Kidney epithelial cell (primary cell): ENCODE data around the gene ATXN2. TPM values are rescaled to one million over a fixed set of nuclear protein-coding genes. Genes with fewer than 3 reads are reported as not detected.

Experiments
- DNase-seq: peaks from one replicate; pipeline ENCODE4 v3.0.0-alpha.2; 2010; ENCODE audit warnings: low read depth
- H3K27me3 ChIP-seq: 2 replicates; pipeline ENCODE4 v1.6.0; 2011; ENCODE audit warnings: low read length; ENCODE audit not compliant: control insufficient read depth, insufficient read depth
- H3K36me3 ChIP-seq: 2 replicates; pipeline ENCODE4 v1.5.1; 2011; ENCODE audit warnings: low read length; ENCODE audit not compliant: control insufficient read depth, insufficient read depth
- H3K4me3 ChIP-seq: 2 replicates; pipeline ENCODE4 v1.5.1; 2011; ENCODE audit warnings: low read depth, mild to moderate bottlenecking, control low read depth, low read length
- CTCF ChIP-seq: IDR thresholded peaks from 2 replicates; pipeline ENCODE4 v1.5.1; 2011; ENCODE audit warnings: mild to moderate bottlenecking, moderate library complexity, low read length, control low read depth, inconsistent platforms; ENCODE audit not compliant: insufficient read depth, poor library complexity, severe bottlenecking
- total RNA-seq: library from RNA; depleted of rRNA; stranded (reverse); fragments of >200 nt; gene quantifications from 2 replicates; pipeline ENCODE4 v1.2.3, GENCODE V29; 2015

ATXN2 gene
- total RNA-seq, 1 donor from 2014 or later, result 26.3 TPM

GRCh38 chr12:111544032-111544431 lies 55.1 kb downstream of the ATXN2 start:
- no peaks in the 10 kb centered on the region for H3K36me3 ChIP-seq
- H3K4me3 ChIP-seq, result no peak overlapping the region
- no peaks in the 10 kb centered on the region for H3K27me3 ChIP-seq
- no peak for TF ChIP-seq CTCF
- DNase-seq, result no peak

DNA sequence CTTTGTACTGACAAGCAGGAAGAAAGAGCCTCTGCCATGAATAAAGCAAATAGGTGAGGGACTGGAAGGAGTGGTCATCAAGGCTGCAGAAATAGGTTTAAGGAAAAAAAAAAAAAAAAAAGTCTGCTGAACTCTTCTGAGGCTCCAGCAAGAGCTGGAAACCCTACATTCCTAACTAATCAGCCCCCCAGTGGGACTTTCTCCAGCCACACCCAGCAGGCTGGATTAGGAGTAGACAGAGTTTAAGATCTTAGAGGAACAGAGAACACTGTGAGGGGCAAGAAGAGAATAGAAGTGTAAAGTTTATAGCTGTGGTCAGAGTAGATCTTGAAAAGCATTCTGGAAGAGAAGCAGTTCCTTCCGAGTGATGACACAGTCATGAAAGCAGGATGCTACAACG lies 66.4 kb downstream of the ATXN2 start:
- TF ChIP-seq CTCF, result no peak
- no peaks in the 10 kb centered on the region for H3K27me3 ChIP-seq
- H3K4me3 ChIP-seq, result no peak overlapping the region
- no peak for DNase-seq
- H3K36me3 ChIP-seq, result no peaks in the 10 kb centered on the region

DNA sequence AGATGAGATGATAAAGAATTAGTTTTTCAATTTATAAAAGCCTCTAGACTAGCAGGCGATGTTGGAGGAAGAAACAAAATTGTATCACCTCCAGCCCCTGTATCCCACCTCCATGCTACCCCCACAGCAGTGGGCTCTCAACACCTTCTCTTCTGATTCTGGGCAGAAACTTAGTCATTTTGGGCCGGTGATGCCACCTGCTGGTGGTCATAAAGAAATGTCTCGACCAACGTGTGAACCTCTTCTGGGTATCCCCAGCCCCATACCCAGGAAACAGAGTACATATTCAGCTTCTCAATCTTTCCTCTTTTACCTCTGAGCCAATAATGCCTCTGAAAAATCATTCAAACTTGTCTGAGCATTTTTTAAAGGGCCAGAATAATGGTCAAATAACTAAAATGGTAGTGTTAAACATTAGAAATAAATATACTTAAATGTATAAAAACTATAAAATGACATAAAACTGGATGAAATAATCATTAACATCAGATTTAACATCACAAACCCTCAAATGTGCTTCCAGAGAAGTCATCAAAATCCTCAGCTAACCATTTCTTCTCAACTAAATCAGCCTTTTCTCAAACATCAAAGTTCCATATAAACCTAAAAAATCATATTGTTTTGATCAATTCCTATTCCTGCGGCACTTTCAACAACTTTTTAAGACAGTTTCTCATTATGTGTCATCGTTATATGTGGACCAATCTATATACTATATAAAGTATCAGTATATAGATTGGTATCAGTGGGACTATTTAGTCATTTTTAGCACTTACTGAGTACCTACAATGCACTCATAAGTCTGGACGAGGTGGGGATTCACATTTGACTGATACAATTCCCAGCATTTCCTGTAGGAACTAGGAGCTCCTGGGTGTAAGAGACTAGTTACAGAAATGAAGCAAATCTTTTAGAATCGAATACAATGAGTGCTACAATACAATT lies 69.4 kb downstream of the ATXN2 start:
- no peaks in the 10 kb centered on the region for H3K36me3 ChIP-seq
- peak; percentile 75 for TF ChIP-seq CTCF

DNA sequence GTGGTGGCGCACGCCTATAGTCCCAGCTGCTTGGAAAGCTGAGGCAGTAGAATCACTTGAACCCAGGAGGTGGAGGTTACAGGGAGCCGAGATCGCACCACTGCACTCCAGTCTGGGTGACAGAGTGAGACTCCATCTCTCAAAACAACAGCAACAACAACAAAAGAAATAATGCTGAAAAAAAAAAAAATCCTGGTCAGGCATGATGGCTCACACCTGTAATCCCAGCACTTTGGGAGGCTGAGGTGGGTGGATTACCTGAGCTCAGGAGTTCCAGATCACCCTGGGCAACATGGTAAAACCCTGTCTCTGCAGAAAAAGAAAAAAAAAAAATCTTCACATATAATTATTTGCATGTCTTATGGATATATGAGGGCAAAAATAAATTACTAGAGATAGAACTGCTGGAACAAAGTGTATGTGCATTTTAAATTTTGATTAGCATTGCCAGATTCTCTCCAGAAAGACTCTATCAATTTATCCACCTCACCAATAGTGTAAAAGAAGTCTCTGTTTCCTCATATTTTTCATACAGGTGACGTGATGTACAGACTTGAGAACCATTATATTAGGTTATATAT lies 75.4 kb downstream of the ATXN2 start:
- no peak for TF ChIP-seq CTCF
- Histone ChIP-seq H3K27me3 (no peaks in the 10 kb centered on the region), H3K4me3 (no peak overlapping the region), H3K36me3 (peaks cover 1% of the 10 kb centered on the region)
- no peak for DNase-seq

More for the DNA sequence above, 69.4 kb downstream of the ATXN2 start:
- Histone ChIP-seq H3K4me3 (no peak overlapping the region), H3K27me3 (no peaks in the 10 kb centered on the region)
- DNase-seq, result peak; percentile 28

DNA sequence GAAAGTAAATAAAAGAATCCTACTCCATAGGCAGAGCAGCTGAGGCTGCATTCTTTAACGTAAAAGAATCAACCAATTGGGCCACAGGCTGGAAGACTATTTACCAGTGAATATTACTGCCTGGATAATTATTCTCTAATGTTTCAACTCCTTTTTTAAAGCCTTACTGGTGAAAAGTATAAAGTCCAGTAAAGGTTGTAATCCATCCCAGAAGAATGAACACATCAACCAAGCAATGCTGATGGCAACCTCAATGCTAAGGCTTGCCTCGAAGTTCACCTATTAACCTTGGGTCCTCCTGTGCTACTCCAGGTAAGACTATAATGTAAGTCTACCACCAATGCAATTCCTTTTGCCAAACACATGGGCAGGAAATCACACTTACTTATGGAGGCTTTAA lies 77.3 kb downstream of the ATXN2 start:
- Histone ChIP-seq H3K27me3 (no peaks in the 10 kb centered on the region), H3K4me3 (no peak overlapping the region), H3K36me3 (peaks cover 3% of the 10 kb centered on the region)
- no peak for DNase-seq
- no peak for TF ChIP-seq CTCF
